Dermis microvascular lymphatic vessel endothelial cell (primary cell): ENCODE results near the gene ETV2. TPM values are rescaled to one million over a fixed set of nuclear protein-coding genes. Genes with fewer than 3 reads are reported as not detected.
"Not testable (repeated sequence)": the region's sequence is repeated elsewhere in the genome, so short reads cannot be mapped to it uniquely, and the experiment has no call there.

ENCODE experiments used
- DNase-seq, 2 donors: peaks; one replicate each; pipeline versions ENCODE4 v3.0.0 to v3.0.0-alpha.2; 2010; ENCODE audit warnings: low read depth in 2 of 2
- total RNA-seq: library from RNA; depleted of rRNA; stranded (reverse); fragments of >200 nt; gene quantifications from 2 replicates; pipeline ENCODE4 v1.2.1, GENCODE V29; 2014

The ETV2 gene, protein sequence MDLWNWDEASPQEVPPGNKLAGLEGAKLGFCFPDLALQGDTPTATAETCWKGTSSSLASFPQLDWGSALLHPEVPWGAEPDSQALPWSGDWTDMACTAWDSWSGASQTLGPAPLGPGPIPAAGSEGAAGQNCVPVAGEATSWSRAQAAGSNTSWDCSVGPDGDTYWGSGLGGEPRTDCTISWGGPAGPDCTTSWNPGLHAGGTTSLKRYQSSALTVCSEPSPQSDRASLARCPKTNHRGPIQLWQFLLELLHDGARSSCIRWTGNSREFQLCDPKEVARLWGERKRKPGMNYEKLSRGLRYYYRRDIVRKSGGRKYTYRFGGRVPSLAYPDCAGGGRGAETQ
- total RNA-seq = under 0.01 and 0.26 TPM in 2 replicates

DNA sequence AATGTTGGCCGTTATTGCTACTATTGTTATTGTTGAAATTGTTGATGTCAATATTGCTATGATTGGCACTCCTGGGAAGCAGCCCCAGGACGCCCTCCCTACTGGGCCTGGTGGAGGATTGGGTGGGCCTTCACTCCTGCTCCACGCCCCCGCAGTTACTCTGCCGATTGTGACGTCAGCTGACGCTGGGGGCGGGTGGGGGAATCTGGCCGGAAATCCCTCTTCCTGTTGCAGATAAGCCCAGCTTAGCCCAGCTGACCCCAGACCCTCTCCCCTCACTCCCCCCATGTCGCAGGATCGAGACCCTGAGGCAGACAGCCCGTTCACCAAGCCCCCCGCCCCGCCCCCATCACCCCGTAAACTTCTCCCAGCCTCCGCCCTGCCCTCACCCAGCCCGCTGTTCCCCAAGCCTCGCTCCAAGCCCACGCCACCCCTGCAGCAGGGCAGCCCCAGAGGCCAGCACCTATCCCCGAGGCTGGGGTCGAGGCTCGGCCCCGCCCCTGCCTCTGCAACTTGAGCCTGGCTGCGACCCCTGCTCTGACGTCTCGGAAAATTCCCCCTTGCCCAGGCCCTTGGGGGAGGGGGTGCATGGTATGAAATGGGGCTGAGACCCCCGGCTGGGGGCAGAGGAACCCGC lies at the start of gene ETV2:
Gene ETV2, plus strand, starts transcription at position 231 of the 637 bp plus-strand sequence. CDS start 716 bp downstream, outside the sequence.
- peak; percentile 37 to 40 for DNase-seq

DNA sequence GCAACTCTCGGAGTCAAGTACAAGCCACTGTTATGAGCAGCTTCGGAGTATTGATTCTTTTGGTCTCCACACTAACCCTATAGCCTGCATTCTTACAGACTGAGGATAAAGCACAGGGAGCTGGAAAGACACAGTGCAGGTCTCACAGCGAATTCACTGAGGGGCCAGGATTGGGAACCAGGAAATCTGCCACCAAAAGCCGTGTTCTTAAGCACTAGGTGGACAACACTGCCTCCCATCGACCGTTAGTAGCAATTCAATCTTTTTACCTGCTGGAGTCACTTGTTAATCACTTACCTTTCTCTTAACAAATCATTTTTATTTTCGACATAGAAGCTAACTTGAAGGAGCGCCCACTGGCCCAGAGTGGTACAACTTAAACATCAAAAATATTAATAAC lies 49.3 kb upstream of the ETV2 start:
- DNase-seq = peak; percentile 47 to 61

DNA sequence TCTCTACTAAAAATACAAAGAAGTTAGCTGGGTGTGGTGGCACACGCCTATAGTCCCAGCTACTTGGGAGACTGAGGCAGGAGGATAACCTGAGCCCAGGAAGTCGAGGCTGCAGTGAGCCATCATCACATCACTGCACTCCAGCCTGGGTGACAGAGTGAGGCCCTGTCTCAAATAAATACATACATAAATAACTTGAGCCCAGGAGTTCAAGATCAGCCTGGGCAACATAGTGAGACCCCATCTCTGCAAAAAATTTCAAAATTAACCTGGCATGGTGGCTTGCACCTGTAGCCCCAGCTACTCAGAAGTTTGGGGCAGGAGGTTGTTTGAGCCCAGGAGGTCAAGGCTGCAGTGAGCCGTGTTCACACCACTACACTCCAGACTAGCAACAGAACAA lies 46.5 kb upstream of the ETV2 start:
- not testable (repeated sequence) for DNase-seq

GRCh38 chr19:35595928-35596327 lies 45.6 kb upstream of the ETV2 start:
- DNase-seq = no peak

GRCh38 chr19:35596366-35596999 lies 45.1 kb upstream of the ETV2 start:
- DNase-seq = peak in 1 of 2 donors; percentile 8

- no peak for DNase-seq
Observed at GRCh38 chr19:35601971-35602370, 39.6 kb upstream of the ETV2 start.

- DNase-seq = not testable (repeated sequence)
Observed at GRCh38 chr19:35604436-35604835, 37.1 kb upstream of the ETV2 start.

DNA sequence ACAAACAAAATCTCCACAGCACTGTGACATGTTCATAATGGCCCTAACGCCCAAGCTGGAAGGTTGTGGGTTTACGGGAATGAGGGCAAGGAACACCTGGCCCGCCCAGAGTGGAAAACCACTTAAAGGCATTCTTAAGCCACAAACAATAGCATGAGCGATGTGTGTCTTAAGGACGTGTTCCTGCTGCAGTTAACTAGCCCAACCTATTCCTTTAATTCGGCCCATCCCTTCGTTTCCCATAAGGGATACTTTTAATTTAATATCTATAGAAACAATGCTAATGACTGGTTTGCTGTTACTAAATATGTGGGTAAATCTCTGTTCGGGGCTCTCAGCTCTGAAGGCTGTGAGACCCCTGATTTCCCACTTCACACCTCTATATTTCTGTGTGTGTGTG lies 34.4 kb upstream of the ETV2 start:
- not testable (repeated sequence) for DNase-seq

GRCh38 chr19:35607661-35608060 lies 33.9 kb upstream of the ETV2 start:
- no peak for DNase-seq

GRCh38 chr19:35608251-35608650 lies 33.3 kb upstream of the ETV2 start:
- DNase-seq = no peak

DNA sequence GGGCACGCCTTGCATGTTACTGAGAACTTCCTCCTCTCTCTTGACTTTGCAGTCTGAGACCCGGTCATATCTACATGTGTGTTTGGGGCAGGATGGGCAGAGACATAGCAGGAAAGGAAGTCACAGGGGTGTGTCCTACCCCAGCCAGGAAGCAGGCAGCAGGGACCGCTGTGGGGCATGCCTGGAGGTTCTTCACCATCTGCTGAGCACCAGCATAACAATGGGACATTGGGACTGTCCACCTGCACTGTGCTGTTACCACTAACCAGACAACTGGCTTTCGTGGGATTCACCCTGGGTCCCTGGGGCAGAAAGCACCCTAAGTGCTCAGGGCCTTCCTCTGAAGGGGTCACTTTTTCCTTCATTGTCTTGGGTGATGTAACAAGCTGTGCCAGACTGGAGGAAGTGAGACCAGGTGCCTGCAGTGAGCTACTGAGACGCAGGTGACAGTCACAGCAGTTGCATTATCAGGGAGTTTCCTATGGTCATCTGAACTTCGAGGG lies 31.6 kb upstream of the ETV2 start:
- DNase-seq = no peak

DNA sequence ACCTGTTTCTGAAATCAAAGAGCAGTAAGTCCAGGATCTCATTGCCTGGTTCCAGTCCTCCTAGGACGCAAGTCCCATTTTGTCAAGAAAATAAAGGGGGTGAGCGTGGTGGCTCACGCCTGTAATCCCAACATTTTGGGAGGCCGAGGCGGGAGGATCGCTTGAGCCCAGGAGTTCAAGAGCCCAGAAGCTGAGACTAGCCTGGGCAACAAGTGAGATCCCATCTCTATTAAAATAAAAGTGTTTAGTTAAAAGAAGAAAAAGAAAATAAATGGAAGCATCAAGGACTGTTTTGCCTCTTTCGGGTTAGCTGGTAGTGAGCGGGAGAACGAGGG lies 29.4 kb upstream of the ETV2 start:
- no peak for DNase-seq

- peak; percentile 74 to 92 for DNase-seq
Observed at GRCh38 chr19:35612559-35613321, 28.8 kb upstream of the ETV2 start, which contains the start of gene HAUS5. Gene HAUS5 (plus strand): TSS chr19:35612735. CDS start chr19:35612795, 60 bp downstream.

- no peak for DNase-seq
Observed at GRCh38 chr19:35613574-35613973, 28.0 kb upstream of the ETV2 start.

- DNase-seq = no peak
Observed at GRCh38 chr19:35615036-35615435, 26.5 kb upstream of the ETV2 start.

DNA sequence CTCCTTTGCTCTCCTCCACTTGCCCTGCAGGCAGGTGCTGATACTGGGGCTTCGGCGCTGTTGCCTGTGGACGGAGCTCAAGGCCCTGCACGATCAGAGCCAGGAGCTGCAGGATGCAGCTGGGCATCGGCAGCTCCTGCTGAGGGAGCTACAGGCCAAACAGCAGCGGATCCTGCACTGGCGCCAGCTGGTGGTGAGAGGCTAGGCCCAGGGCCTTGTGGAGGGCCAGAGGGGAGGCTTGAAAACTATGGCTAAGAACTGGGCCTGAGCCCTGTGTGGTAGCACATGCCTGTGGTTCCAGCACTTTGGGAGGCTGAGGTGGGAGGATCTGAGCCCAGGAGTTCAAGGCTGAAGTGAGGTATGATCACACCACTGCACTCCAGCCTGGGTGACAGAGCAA lies 22.7 kb upstream of the ETV2 start:
- no peak for DNase-seq

- DNase-seq = no peak
Observed at GRCh38 chr19:35619290-35619923, 22.1 kb upstream of the ETV2 start.

GRCh38 chr19:35620001-35620400 lies 21.5 kb upstream of the ETV2 start:
- no peak for DNase-seq

- DNase-seq = no peak
Observed at GRCh38 chr19:35621708-35622107, 19.8 kb upstream of the ETV2 start.

- no peak for DNase-seq
Observed at GRCh38 chr19:35622750-35623149, 18.8 kb upstream of the ETV2 start.

GRCh38 chr19:35623327-35624010 lies 18.1 kb upstream of the ETV2 start:
- DNase-seq = no peak
